H1 (cell line): ENCODE results near the gene IL10. TPM values are rescaled to one million over a fixed set of nuclear protein-coding genes. Genes with fewer than 3 reads are reported as not detected.

Experiments used
- KDM1A ChIP-seq: fragments of 200-600, 300-600 bp; sonication (generic); IDR thresholded peaks from 2 replicates; pipeline ENCODE4 v1.7.1; 2016; ENCODE audit warnings: mild to moderate bottlenecking, low read length, borderline replicate concordance
- KDM4A ChIP-seq: IDR thresholded peaks from one replicate; pipeline ENCODE4 v1.7.1; 2012; ENCODE audit warnings: low read depth, mild to moderate bottlenecking, moderate library complexity, low read length, inconsistent platforms; ENCODE audit not compliant: severe bottlenecking
- RAD21 ChIP-seq, 2 experiments: IDR thresholded peaks in 1 of 2; conservative IDR thresholded peaks in 1 of 2; 2 replicates each; pipeline ENCODE4 v1.6.1; 2011; ENCODE audit warnings: low read depth in 2 of 2, low read length in 2 of 2, improper control_type of control experiment in 1 of 2, inconsistent platforms in 1 of 2, mild to moderate bottlenecking in 1 of 2, moderate library complexity in 1 of 2
- RBBP5 ChIP-seq: IDR thresholded peaks from 2 replicates; pipeline ENCODE4 v1.7.1; 2012; ENCODE audit warnings: low read depth, mild to moderate bottlenecking, inconsistent platforms, low read length, moderate library complexity, borderline replicate concordance
- SUZ12 ChIP-seq: fragments of 200-600 bp; sonication (generic); IDR thresholded peaks from 2 replicates; pipeline ENCODE4 v1.6.1; 2012; ENCODE audit warnings: mild to moderate bottlenecking, inconsistent platforms, low read length, moderate library complexity, mixed read lengths
- polyA plus RNA-seq, 7 experiments: library from polyadenylated mRNA; depleted of rRNA in 3 of 7; stranded (reverse) in 5 of 7; unstranded in 2 of 7; fragments of >200 nt in 5 of 7; fragments of 200-250 nt in 2 of 7; gene quantifications; 1 replicate in 5 of 7; 2 replicates in 1 of 7; 4 replicates in 1 of 7; pipeline versions ENCODE4 v1.2.1 to v1.2.3, GENCODE V29; 2011 to 2013; ENCODE audit warnings: missing spikeins in 2 of 7, mixed read lengths in 2 of 7
- total RNA-seq: library from RNA; stranded (reverse); fragmentation: NEBNext Ultra II Directional; extraction: Animal tissue kit (Norgen Biotek cat#: 25700); gene quantifications from 2 replicates; pipeline ENCODE4 v1.2.1, GENCODE V29; 2021

The IL10 gene
- total and polyA plus RNA-seq, 2 of the 8 experiments (the other 6 are each of a cell fraction or from before 2014, with no cell fraction given) = not detected

GRCh38 chr1:206736878-206737728 lies 35.2 kb downstream of the IL10 start (continued):
- TF ChIP-seq RAD21 (IDR thresholded peaks at IDR 0.05 in 1 of 2, conservative IDR thresholded peaks at IDR 0.05 in 1 of 2; ENCODE audit: low read depth in 2 of 2, low read length in 2 of 2) (no peak), RBBP5 (no peak), SUZ12 (no peak), KDM1A (no peak), KDM4A (no peak)
